SU-DHL-6 (cell line): ENCODE measurements around the gene CEBPG.
A peak's percentile ranks its signal among the peaks of the same experiment; 100 is the strongest.

Experiments used
- EZH2phosphoT487 ChIP-seq: fragments of 200-600 bp; sonication (generic), shearing (Covaris generic); conservative IDR thresholded peaks from 2 replicates; pipeline ENCODE4 v1.6.1; 2018; ENCODE audit warnings: mild to moderate bottlenecking, antibody characterized with exemption, low read length, moderate library complexity, mixed read lengths
- TF ChIP-seq, protein P1 (sequence below): fragments of 200-600 bp; sonication (generic); IDR thresholded peaks from one replicate; pipeline ENCODE4 v1.5.1; 2017; ENCODE audit warnings: antibody characterized with exemption, mild to moderate bottlenecking, low read length, moderate library complexity; ENCODE audit not compliant: insufficient read depth, poor library complexity, severe bottlenecking

- TF ChIP-seq, protein P1, sequence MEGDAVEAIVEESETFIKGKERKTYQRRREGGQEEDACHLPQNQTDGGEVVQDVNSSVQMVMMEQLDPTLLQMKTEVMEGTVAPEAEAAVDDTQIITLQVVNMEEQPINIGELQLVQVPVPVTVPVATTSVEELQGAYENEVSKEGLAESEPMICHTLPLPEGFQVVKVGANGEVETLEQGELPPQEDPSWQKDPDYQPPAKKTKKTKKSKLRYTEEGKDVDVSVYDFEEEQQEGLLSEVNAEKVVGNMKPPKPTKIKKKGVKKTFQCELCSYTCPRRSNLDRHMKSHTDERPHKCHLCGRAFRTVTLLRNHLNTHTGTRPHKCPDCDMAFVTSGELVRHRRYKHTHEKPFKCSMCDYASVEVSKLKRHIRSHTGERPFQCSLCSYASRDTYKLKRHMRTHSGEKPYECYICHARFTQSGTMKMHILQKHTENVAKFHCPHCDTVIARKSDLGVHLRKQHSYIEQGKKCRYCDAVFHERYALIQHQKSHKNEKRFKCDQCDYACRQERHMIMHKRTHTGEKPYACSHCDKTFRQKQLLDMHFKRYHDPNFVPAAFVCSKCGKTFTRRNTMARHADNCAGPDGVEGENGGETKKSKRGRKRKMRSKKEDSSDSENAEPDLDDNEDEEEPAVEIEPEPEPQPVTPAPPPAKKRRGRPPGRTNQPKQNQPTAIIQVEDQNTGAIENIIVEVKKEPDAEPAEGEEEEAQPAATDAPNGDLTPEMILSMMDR = peak; percentile 65
- no peak for TF ChIP-seq EZH2phosphoT487
Measured at GRCh38 chr19:33406521-33407139, 33.1 kb downstream of the CEBPG start.
